Activated naive CD4-positive, alpha-beta T cell treated with anti-CD3 and anti-CD28 coated beads, Interleukin-2, amount 50 U/mL, for 24 hours (primary cell): ENCODE measurements around the gene EVX2.
A peak's percentile ranks its signal among the peaks of the same experiment; 100 is the strongest.

Source experiments
- H3K27ac Mint-ChIP-seq: one replicate; pipeline ENCODE4 v1.8.0; 2021; ENCODE audit warnings: mild to moderate bottlenecking, mixed read lengths
- H3K27me3 Mint-ChIP-seq: one replicate; pipeline ENCODE4 v1.8.0; 2021; ENCODE audit warnings: mixed read lengths
- H3K36me3 Mint-ChIP-seq: one replicate; pipeline ENCODE4 v1.8.0; 2021; ENCODE audit warnings: mixed read lengths
- H3K4me1 Mint-ChIP-seq: one replicate; pipeline ENCODE4 v1.8.0; 2021; ENCODE audit warnings: mixed read lengths
- H3K4me3 Mint-ChIP-seq: one replicate; pipeline ENCODE4 v1.8.0; 2021; ENCODE audit warnings: mild to moderate bottlenecking, mixed read lengths
- H3K9me3 Mint-ChIP-seq: one replicate; pipeline ENCODE4 v1.8.0; 2021; ENCODE audit warnings: mixed read lengths

Gene EVX2

DNA sequence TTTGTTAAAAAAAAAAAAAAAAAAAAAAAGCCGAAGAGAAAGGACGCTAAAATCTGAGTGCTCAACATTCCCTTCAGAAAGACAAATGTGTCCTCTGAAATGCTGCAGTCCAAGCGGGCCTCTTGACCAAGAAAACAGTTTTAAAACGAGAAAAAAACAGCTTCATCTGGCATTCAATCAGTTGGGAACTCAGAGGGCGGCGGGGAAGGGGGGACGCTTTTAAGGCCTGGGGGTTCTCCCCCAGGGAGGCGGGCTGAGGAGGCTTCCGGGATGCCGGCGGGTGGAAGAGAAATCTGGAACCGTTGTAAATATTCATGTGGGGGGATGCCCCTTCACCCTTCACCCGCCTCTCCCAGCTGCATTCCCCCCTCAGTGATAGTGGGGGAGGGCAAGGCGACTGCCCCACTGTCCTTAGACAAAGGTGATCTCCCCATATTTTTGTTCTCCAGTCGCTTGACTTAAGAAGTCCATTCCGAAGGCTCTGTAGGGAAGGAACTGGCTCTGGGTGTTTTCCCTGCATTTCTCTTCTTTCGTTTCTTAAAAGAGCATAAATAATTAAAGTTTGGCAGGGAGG, 20.1 kb upstream of the EVX2 start:
- Mint-ChIP-seq H3K27me3 (peaks cover 60% of the 10 kb centered on the region), H3K9me3 (no peaks in the 10 kb centered on the region), H3K36me3 (peaks cover 1% of the 10 kb centered on the region), H3K27ac (no peak overlapping the region), H3K4me1 (peaks cover 13% of the 10 kb centered on the region), H3K4me3 (no peak overlapping the region)

DNA sequence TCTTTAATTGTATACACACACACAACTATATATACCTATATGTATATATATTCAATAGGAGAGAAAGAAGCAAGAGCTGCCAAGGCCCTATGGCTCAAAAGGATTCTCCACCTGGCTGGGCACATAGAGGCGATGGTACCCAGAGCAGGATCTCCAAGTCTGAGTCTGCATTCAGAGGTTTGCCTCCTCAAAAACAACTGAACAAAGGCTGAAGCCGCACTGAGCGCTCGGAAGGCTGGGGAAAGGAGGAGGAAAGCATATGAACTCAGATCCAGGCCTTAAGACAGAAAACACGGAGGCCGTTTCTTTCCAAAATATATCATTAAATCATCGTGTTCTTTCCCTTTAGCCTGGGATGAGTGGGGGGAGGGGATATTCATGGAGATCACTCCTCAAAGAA, 19.4 kb upstream of the EVX2 start:
- peak overlapping the region; percentile 46 for H3K27ac Mint-ChIP-seq
- peaks cover 1% of the 10 kb centered on the region for H3K36me3 Mint-ChIP-seq
- peaks cover 13% of the 10 kb centered on the region for H3K4me1 Mint-ChIP-seq
- peaks cover 61% of the 10 kb centered on the region for H3K27me3 Mint-ChIP-seq
- H3K9me3 Mint-ChIP-seq, result no peaks in the 10 kb centered on the region
- no peak overlapping the region for H3K4me3 Mint-ChIP-seq

DNA sequence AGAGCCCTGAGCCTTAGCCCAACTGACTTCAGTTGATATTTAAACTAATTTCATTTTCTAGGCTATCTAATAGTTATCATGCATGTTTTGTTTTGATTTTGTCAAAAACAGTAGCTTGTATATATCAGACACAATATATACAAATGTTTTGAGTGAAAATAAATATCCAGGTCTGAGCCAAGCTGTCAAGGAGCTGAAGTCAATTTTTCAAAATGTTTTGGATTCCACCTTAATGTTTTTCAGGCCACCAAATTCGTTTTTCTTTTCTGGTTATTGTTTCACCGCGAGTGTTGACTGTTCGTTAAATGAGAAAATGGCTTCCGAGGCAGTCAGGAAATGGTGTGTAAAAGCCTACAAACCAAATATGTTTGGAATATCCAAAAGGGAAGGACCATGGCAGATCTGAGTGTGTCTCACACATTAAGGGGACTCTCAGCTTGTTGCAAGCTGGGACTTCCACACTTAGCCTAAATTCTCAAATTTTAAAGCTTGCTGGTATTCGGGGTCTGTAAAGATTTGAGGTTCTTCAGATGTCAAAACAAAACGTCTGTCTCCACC, 18.6 kb upstream of the EVX2 start:
- peaks cover 19% of the 10 kb centered on the region for H3K4me1 Mint-ChIP-seq
- no peak overlapping the region for H3K4me3 Mint-ChIP-seq

DNA sequence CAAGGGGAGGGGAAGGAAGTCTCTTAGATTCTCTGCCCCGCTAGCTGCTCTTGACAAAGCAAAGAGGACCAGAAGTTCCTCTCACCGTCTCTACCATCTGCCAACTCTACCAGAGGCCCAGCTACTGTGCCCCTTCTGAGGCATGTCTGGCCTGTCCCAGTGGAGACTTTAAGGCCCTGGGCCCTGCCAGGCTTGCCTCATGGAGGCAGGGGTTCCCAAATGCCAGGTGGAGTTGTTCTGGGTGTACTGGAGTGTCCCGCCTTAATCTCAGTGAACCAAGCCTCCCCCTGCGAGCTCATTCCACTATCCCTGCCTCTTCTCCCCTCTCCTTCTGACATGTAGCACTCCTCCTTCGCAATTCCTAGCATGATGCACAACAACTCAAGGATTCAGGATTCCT, 18.1 kb upstream of the EVX2 start:
- Mint-ChIP-seq H3K27me3 (peaks cover 70% of the 10 kb centered on the region), H3K9me3 (no peaks in the 10 kb centered on the region), H3K4me1 (peaks cover 25% of the 10 kb centered on the region), H3K4me3 (no peak overlapping the region), H3K27ac (no peak overlapping the region), H3K36me3 (peaks cover 1% of the 10 kb centered on the region)

More for the DNA sequence above, 18.6 kb upstream of the EVX2 start:
- no peak overlapping the region for H3K27ac Mint-ChIP-seq
- H3K9me3 Mint-ChIP-seq, result no peaks in the 10 kb centered on the region
- peaks cover 69% of the 10 kb centered on the region for H3K27me3 Mint-ChIP-seq
- H3K36me3 Mint-ChIP-seq, result peaks cover 1% of the 10 kb centered on the region

DNA sequence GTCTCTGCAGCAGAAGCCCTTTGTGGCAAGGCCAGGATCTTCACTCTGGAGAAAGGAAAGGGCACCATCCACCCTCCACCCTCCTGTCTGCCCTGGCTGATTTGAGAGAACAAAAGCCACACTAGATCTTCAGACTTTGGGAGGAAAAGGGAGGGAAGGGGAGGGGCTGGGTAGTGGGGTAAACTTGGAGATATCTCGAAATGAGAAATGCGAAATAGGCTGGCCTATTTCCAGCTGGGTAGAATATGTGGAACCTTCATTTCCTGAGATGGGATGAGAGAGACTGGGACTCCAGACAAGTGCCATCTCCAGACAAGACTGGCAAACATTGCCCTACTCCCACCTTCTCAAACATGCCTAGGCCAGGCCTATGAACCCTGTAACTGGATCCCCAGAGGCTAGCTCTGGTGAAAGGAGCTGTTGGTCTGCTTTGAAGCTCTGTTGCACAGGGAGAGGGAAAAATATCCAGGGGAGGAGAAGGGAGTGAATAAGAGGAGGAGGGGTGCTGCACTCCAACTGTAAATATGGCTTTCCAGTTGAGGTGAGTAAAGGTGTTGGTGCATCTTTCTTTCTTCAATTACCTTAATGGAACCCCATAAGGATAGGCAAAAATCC, 17.6 kb upstream of the EVX2 start:
- Mint-ChIP-seq H3K27me3 (peaks cover 72% of the 10 kb centered on the region), H3K4me3 (no peak overlapping the region), H3K9me3 (no peaks in the 10 kb centered on the region), H3K4me1 (peaks cover 28% of the 10 kb centered on the region), H3K36me3 (peaks cover under 1% of the 10 kb centered on the region), H3K27ac (no peak overlapping the region)

DNA sequence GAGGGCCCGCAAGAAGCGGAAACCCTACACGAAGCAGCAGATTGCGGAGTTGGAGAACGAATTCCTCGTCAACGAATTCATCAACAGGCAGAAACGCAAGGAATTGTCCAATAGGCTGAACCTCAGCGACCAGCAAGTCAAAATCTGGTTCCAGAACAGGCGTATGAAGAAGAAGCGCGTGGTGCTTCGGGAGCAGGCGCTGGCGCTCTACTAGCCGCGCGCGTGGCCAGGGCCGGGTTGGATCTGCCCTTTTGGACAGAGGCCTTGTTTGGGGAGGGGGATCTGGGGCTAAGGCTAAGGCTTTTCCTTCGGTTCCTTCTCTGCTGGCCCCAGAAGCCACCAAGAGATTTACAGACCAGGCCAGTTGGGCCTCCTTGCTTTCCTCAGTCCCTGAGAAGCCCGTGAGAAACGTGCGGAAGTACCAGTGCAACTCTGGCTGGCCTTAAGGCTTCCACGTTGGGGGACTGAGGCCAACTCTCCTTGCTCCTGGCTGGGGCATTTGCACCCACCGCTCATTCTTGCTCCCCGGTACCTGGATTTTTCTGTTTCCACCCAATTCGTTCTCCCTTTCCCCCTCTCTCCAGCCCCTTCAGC, 16.9 kb upstream of the EVX2 start:
- H3K9me3 Mint-ChIP-seq, result no peaks in the 10 kb centered on the region
- H3K4me1 Mint-ChIP-seq, result peaks cover 22% of the 10 kb centered on the region
- H3K27ac Mint-ChIP-seq, result no peak overlapping the region
- H3K36me3 Mint-ChIP-seq, result no peaks in the 10 kb centered on the region
- peaks cover 69% of the 10 kb centered on the region for H3K27me3 Mint-ChIP-seq
- no peak overlapping the region for H3K4me3 Mint-ChIP-seq

DNA sequence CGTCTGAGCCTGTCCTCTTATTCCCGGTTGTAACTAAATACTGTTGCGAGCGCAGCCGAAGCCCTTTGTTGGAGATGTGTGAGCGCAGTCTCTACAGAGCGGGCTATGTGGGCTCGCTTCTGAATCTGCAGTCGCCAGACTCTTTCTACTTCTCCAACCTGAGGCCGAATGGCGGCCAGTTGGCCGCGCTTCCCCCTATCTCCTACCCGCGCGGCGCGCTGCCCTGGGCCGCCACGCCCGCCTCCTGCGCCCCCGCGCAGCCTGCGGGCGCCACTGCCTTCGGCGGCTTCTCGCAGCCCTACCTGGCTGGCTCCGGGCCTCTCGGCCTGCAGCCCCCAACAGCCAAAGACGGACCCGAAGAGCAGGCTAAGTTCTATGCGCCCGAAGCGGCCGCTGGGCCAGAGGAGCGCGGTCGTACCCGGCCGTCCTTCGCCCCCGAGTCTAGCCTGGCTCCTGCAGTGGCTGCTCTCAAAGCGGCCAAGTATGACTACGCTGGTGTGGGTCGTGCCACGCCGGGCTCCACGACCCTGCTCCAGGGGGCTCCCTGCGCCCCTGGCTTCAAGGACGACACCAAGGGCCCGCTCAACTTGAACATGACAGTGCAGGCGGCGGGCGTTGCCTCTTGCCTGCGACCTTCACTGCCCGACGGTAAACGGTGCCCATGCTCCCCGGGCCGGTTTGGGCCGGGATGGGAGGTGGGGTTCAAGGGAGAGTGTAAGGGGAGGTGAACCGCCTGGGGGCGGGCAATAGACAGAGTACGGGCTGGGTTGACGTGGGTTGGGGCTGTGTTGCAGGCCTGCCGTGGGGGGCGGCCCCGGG, 16.2 kb upstream of the EVX2 start, which contains the start of gene HOXD12:
Gene HOXD12 (plus strand): TSS at position 68 of the 819 bp plus-strand sequence. CDS start 7 bp downstream, at position 75.
- H3K27me3 Mint-ChIP-seq, result peaks cover 69% of the 10 kb centered on the region
- no peak within 1 kb of the TSS for H3K27ac Mint-ChIP-seq
- no peaks in the 10 kb centered on the region for H3K9me3 Mint-ChIP-seq
- H3K4me1 Mint-ChIP-seq, result peaks cover 22% of the 10 kb centered on the region
- no peaks in the 10 kb centered on the region for H3K36me3 Mint-ChIP-seq
- no peak within 1 kb of the TSS for H3K4me3 Mint-ChIP-seq

DNA sequence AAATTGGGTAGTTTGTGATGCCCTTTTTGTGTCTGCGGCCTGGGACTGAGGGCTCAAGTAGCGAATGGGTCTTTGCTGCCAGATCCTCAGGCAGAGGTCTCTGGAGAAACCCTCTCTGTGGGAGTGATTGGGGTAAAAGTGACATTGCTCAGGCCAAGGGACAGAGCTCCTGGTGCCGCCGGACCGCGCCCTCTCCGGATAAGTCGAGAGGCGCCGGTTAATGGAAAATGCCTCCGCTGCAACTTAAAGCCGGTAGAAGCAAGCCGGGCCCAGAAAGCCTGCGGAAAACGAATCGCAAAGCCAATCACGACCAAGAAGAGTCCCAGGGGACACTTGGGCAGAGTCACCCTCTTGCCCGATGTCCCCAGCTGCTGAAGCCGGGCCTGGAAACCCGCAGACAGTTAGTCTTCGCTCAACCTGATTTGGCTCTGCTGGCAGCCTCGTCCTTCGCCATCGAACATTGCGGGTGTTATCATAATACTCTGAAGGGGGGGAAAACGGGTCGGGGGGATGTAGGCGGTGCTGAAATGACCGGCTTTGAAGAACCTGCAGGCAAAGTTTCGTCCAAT, 15.5 kb upstream of the EVX2 start:
- H3K4me3 Mint-ChIP-seq, result no peak overlapping the region
- H3K27me3 Mint-ChIP-seq, result peaks cover 69% of the 10 kb centered on the region
- no peaks in the 10 kb centered on the region for H3K36me3 Mint-ChIP-seq
- no peaks in the 10 kb centered on the region for H3K9me3 Mint-ChIP-seq
- H3K4me1 Mint-ChIP-seq, result peaks cover 21% of the 10 kb centered on the region
- H3K27ac Mint-ChIP-seq, result no peak overlapping the region

DNA sequence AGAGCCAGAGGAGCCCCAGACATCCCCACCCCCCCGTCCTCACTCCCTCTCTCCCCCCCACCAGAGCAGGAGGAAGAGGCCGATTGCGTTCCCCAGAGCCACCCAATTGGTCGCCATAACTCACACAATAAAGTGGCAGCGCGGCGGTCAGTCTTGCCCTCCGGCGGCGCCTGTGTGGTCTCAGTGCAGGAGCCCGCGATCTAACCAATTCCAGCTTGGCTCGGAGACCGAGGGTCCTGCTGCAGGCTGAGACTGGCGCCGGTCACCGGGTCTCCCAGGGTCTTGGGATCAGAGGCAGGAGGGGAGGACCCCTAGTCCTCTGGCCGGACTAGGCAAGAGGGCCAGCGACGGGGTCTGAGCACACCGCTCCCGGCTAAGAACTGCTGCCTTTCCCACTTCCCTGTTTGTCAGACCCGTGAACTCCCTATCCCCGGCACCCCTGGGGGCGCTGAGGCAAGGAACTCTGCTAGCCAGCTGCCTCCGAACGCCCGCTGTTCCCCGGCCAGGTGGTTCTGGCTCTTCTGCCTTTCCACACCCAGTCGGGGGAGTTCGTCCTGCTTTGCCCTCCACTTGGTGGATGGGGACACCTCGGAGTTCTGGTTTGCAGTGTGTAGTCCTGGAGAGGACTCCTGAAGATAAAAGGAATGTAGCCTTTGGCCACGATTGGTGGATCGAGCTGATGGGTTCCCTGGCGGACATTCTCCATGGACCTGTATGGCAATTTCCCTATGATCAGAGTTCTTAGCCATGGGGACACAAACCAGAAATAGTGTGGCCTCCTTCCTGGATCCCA, 14.8 kb upstream of the EVX2 start:
- no peak overlapping the region for H3K27ac Mint-ChIP-seq
- H3K36me3 Mint-ChIP-seq, result no peaks in the 10 kb centered on the region
- peaks cover 5% of the 10 kb centered on the region for H3K9me3 Mint-ChIP-seq
- H3K27me3 Mint-ChIP-seq, result peaks cover 71% of the 10 kb centered on the region
- peaks cover 24% of the 10 kb centered on the region for H3K4me1 Mint-ChIP-seq
- no peak overlapping the region for H3K4me3 Mint-ChIP-seq

DNA sequence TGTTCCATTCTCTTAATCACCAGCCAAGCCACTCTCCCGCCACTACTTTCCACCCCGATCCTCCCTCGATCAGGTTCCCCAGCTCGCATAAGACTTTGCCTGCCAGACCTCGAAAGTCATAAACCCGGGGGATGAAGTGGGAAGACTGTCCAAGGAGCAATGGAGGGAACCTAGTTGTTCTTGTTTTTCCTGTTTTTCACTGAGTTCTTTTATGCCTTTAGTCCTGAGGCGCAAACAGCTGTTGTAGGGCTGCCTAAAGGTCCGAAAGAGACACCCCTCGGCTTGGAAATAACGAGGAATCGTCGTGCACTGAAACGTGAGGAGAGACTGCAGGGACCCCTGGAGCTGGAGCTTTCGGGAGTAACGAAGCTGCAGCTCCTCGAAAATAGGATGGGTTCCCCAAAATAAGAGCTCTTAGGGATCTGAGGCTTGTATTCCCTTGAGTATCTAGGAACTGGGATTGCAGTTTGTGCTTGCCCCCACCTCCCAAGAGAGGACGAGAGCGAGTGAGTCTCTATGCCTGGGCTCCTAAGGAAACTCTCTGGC, 14.1 kb upstream of the EVX2 start:
- Mint-ChIP-seq H3K4me3 (peak overlapping the region; percentile 80), H3K27ac (no peak overlapping the region), H3K36me3 (no peaks in the 10 kb centered on the region), H3K9me3 (peaks cover 5% of the 10 kb centered on the region), H3K4me1 (peaks cover 28% of the 10 kb centered on the region), H3K27me3 (peaks cover 71% of the 10 kb centered on the region)

DNA sequence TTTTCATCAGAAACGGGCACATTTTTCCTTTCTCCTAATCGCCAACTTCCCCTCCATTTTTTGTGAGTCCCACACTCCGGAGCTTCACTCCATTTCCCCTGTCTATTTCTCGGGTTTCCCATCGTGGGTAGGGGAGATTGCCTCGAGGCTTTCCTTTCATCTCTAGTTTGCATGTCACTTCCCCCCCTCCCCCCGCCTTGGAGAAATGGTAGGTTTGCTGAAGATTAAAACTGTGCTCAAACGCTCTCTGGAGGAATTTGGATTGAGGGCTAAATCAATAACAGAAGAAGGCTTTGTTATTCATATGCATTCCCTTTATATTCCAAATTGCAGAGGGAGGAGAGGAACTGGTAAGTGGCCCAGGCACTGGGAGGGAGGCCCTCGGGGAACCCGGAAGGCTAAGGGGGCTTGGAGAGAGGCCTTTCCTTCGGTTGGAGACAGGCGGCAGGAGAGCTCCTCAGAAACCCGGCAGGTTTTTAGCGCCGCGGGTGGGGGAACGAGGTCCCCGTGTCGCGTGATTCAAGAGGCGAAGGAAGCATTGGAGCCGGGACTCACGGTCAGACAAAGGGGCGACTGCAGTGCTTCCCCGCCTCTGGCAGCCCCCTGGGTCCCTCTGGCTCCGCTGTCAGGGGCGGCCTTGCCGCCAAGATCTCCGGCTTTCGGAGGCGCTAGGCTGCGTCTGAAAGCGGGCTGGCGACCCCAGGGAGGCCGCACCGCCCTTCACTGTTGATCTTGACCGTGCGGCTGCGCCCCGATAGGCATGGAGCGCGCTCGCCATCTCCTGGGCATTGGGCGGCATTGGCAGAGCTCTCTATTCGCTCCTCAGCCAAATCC, 13.4 kb upstream of the EVX2 start:
- Mint-ChIP-seq H3K4me1 (peaks cover 28% of the 10 kb centered on the region), H3K27me3 (peaks cover 66% of the 10 kb centered on the region), H3K27ac (no peak overlapping the region), H3K9me3 (peaks cover 5% of the 10 kb centered on the region), H3K4me3 (peak overlapping the region; percentile 80), H3K36me3 (no peaks in the 10 kb centered on the region)

DNA sequence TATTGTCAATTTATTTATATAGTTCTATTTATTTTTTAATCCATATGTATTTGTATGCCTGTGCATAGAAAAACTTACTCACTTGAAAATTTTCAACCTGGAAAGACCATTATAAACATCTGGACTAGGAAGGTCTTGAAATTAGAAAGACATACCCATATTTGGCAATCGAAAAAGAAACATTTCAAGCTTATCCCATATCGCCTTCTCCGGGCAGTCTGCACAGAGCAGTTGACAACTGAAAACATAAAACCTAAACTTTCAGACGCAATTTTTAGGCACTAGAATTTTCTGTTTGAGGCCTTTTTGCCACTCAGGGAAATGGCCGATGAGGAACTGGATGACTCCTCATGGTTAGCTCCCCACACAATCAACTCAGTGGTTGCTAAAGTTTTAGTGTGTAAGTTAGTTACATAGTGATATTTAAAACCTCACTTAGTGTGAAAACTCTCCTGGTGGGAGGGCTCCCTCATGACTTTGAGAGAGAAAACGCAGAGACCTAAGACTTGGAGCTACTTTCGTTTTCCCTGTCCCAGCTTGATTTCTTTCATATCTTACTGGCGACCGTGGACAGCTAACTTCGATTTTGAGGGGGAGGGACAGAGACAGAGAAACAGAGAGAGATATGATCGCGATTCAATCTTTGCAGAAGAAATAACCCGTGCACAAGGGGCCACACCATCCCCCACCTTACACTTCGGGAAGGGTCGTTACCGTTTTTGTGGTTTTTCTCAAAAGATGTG, 12.7 kb upstream of the EVX2 start:
- H3K4me3 Mint-ChIP-seq, result peak overlapping the region; percentile 80
- H3K27ac Mint-ChIP-seq, result no peak overlapping the region
- H3K27me3 Mint-ChIP-seq, result peaks cover 66% of the 10 kb centered on the region
- peaks cover 5% of the 10 kb centered on the region for H3K9me3 Mint-ChIP-seq
- H3K36me3 Mint-ChIP-seq, result no peaks in the 10 kb centered on the region
- H3K4me1 Mint-ChIP-seq, result peaks cover 35% of the 10 kb centered on the region

DNA sequence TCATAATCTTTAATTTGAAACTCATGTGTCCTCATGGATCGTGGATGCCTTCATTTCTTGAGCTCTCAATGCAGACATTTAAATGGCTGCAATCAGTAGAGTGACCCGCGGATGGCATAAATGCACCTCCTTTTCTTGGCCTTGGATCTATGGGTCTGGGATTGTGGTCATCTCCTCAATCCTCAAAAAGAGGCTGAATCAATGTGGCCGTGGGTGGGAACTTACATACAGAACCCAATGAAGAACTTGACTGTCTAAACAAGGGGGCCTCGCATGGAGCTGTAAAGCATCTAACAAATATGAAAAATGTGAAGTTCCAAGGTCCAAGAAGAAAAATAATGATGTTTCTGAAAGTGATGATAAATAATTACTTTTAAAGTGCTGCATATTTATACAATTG, 11.7 kb upstream of the EVX2 start:
- Mint-ChIP-seq H3K27me3 (peaks cover 72% of the 10 kb centered on the region), H3K4me3 (no peak overlapping the region), H3K27ac (no peak overlapping the region), H3K9me3 (peaks cover 5% of the 10 kb centered on the region), H3K36me3 (peaks cover 3% of the 10 kb centered on the region), H3K4me1 (peaks cover 37% of the 10 kb centered on the region)
